ENCODE measurements around the gene ABTB2.

The ABTB2 gene

GRCh38 chr11:34161812-34162492 lies 195.9 kb downstream of the ABTB2 start:
- DNase-seq: peak; percentile 15

DNA sequence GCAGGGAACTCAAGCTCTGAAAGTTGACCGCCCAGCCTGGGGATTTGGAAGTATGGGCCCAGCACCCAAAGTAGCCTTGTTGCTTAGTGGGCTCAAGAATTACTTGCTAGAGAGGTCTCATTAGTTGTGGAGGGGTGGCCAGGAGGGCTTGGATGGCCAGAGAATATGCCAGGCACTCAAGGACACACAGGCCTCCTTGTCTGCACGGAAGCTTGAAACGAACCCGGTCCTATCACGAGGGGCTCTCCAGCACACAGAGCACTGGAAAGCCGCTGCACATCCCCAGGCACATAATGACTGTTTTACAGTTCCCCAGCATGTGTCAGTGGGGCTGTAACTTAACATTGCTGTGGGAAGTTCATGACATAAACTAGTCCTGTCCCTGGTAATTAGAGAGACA lies 196.4 kb downstream of the ABTB2 start:
- DNase-seq: no peak

GRCh38 chr11:34160791-34161190 lies 197.0 kb downstream of the ABTB2 start:
- DNase-seq: no peak

GRCh38 chr11:34160049-34160721 lies 197.6 kb downstream of the ABTB2 start:
- no peak for DNase-seq

DNA sequence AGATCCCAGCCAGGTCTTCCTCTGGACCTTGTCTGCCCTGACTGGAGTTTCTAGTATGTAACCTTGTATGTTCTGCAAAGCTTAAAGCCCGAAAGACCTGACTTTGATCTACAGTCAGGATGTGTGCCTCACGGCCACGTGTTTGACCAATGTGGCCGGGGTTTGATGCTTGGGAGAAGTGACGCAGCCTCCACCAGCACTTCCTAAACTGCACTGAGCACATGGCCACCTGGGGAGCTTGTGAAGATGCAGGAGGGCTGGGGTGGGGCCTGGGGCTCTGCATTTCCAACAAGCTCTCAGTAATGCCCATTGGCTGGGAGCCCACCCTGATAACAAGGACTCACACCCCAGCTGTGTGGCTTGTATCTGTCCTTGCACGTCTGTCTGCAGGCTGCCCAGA lies 199.1 kb downstream of the ABTB2 start:
- DNase-seq: no peak

- DNase-seq: no peak
These were observed 200.6 kb downstream of the ABTB2 start for GRCh38 chr11:34157163-34157562.

- no peak for DNase-seq
These were observed 202.1 kb downstream of the ABTB2 start for GRCh38 chr11:34155757-34156062.

GRCh38 chr11:34155057-34155756 lies 202.6 kb downstream of the ABTB2 start:
- no peak for DNase-seq

DNA sequence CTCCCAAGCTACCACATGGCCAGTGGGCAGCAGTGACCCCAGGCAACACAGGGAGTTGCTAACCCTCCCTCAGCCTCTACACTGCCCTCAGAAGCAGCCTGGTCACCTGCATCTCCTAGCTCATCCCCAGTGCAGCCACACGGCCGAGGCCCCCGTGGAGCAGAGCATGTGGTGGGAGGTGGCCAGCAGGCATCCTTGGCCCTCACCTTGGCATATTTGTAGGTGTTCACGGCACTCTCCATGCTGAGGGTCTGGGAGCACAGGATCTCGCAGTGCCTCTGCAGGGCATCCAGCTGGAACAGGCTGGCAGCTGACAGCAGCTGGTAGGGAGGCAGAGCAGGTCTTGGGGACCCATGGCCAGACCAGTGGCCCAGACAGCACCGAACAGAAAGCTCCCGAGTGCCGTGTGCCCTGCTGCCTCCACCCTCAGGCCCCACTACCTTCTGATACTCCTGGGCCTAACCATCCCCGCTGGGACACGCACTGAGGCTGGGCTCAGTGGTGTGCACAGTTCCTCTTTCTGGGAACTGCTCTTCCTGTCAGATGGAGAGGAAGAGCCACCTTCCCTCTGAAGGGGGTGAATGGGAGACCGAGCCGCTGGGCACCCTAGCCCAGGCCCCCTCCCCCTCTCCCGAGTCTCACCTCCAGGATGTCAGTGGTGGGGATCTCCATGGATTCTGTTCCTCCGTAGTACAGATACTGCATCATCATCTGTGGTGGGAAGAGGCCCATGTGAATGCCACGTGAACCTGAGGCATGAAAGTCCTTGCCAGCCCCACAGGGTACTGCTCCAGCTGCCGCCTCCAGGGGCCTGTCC lies 203.5 kb downstream of the ABTB2 start:
- no peak for DNase-seq

GRCh38 chr11:34151916-34152845 lies 205.6 kb downstream of the ABTB2 start:
- no peak for DNase-seq

- DNase-seq: no peak
These were observed 206.6 kb downstream of the ABTB2 start for GRCh38 chr11:34151166-34151565.

GRCh38 chr11:34150494-34151151 lies 207.2 kb downstream of the ABTB2 start:
- no peak for DNase-seq

DNA sequence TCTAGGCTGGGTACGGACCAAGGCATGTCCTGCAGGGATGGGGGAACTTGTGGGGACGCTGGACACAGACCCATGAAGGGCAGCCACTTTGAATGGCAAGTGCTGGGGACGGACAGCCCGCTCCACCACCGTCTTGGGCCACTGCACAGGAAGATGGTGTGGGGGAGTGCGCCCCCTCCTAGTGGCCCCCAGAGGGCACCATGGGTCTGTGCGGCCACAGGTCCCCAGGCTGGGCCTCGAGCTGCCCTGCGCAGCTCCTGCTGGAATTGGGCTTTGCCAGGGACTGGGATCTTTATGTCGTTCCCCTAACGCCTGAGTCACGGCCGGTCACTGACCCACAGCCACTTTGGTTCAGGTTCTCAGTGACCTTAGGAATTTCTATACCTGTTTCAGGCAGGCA lies 208.0 kb downstream of the ABTB2 start:
- DNase-seq: peak; percentile 28

DNA sequence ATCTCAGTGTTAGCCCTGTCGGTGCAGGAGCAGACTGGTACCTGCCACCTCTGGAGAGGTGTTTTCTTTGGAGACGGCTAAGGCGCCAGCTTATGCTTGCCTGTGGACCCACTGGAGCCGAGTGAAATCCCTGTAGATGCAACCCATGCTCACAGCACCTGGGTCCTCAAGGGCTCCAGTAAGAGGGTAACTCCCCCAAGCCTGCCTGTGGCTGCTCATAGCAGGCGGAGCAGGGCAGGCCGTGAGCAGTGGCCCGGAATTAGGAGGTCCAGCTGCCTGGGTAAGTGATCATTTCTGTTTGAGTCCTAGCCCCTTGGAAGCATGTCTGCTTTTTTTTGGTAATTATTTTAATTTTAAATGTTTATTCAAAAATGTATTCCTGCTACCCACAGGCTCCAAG lies 208.5 kb downstream of the ABTB2 start:
- no peak for DNase-seq

- no peak for DNase-seq
These were observed 209.2 kb downstream of the ABTB2 start for GRCh38 chr11:34148504-34149165.

- no peak for DNase-seq
These were observed 210.2 kb downstream of the ABTB2 start for GRCh38 chr11:34147581-34147980.

GRCh38 chr11:34146866-34147265 lies 210.9 kb downstream of the ABTB2 start:
- DNase-seq: no peak

GRCh38 chr11:34146411-34146810 lies 211.4 kb downstream of the ABTB2 start:
- DNase-seq: no peak

DNA sequence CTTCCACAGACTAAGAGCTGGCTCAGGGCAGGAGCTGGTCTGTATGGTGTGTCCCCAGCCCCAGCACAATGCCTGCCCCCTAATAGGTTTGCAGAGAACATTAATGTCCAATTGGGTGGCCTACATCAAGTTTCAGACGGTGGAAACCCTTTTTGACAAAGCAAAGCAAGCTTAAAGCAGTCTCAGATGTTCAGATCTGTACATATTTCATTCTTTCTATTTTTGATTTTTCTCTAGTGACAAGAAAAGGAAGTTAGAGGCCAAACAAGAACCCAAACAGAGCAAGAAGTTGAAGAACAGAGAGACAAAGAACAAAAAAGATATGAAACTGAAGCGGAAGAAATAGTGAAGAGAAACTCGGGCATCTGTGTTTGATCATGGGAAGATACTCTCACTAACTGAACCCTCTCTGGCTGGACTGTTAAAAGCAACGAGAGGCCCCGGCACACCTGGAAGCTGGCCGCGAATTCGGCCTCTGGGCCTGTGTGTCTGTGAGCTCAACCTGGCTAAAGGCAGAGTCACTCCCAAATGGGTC lies 211.9 kb downstream of the ABTB2 start:
- DNase-seq: no peak

GRCh38 chr11:34145073-34145472 lies 212.7 kb downstream of the ABTB2 start:
- DNase-seq: no peak

DNA sequence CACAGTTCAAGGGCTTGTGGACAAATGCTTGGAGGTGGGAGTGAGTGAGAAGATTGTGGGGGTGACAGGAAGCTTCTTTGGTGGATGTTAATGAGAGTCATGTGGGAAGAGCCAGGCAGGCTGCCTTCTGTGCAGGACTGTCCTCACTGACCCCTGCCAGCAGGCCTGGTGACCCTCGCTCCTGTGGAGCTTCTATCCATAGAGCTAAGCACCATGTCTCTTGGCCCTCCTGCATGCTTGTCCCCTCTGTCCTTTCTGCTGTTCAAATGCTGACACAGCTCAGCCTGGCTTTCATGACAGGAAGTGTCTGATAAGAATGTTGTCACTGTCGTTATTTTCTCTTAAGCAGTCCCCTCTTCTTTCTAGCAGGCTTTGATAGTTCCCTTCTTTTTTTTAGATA lies 214.8 kb downstream of the ABTB2 start:
- no peak for DNase-seq
